H9 (cell line): Measurements from ENCODE around the gene CES1. TPM values are rescaled to one million over a fixed set of nuclear protein-coding genes. Genes with fewer than 3 reads are reported as not detected.
"Not testable (repeated sequence)": the region's sequence is repeated elsewhere in the genome, so short reads cannot be mapped to it uniquely, and the experiment has no call there.

ENCODE experiments used
- DNase-seq: peaks from one replicate; pipeline ENCODE4 v3.0.0-alpha.2; 2017
- H2AFZ ChIP-seq: one replicate; pipeline ENCODE4 v1.6.1; 2013; ENCODE audit warnings: mild to moderate bottlenecking, low read length, control low read depth, moderate library complexity
- H2AK5ac ChIP-seq: 2 replicates; pipeline ENCODE4 v1.6.1; 2013; ENCODE audit warnings: low read length, control low read depth, mixed read lengths; ENCODE audit not compliant: insufficient read length
- H2BK120ac ChIP-seq: one replicate; pipeline ENCODE4 v1.6.1; 2013; ENCODE audit warnings: low read depth, mild to moderate bottlenecking, low read length, control low read depth, inconsistent platforms; ENCODE audit not compliant: poor library complexity, severe bottlenecking
- H2BK12ac ChIP-seq: 2 replicates; pipeline ENCODE4 v1.6.1; 2013; ENCODE audit warnings: low read length, control low read depth, mixed read lengths, low read depth; ENCODE audit not compliant: insufficient read length
- H2BK15ac ChIP-seq: 2 replicates; pipeline ENCODE4 v1.6.1; 2013; ENCODE audit warnings: low read depth, low read length, control low read depth
- H2BK20ac ChIP-seq: one replicate; pipeline ENCODE4 v1.6.1; 2013; ENCODE audit warnings: low read depth, mild to moderate bottlenecking, low read length, control low read depth, inconsistent platforms; ENCODE audit not compliant: poor library complexity, severe bottlenecking
- H2BK5ac ChIP-seq: 2 replicates; pipeline ENCODE4 v1.6.1; 2013; ENCODE audit warnings: low read length, control low read depth, mixed read lengths; ENCODE audit not compliant: insufficient read length
- H3K14ac ChIP-seq: 2 replicates; pipeline ENCODE4 v1.6.1; 2013; ENCODE audit warnings: low read length, control low read depth; ENCODE audit not compliant: insufficient read depth
- H3K18ac ChIP-seq: 2 replicates; pipeline ENCODE4 v1.6.1; 2013; ENCODE audit warnings: low read depth, mild to moderate bottlenecking, mixed read lengths, low read length, control low read depth; ENCODE audit not compliant: insufficient read length
- H3K23ac ChIP-seq: 2 replicates; pipeline ENCODE4 v1.6.1; 2013; ENCODE audit warnings: low read length, control low read depth, mixed read lengths, low read depth; ENCODE audit not compliant: insufficient read length
- H3K23me2 ChIP-seq: 2 replicates; pipeline ENCODE4 v1.6.1; 2013; ENCODE audit warnings: low read depth, mild to moderate bottlenecking, mixed read lengths, low read length, control low read depth; ENCODE audit not compliant: insufficient read length, poor library complexity, severe bottlenecking
- H3K27ac ChIP-seq: 2 replicates; pipeline ENCODE4 v1.5.1; 2013; ENCODE audit warnings: low read length, control low read depth, mixed read lengths, low read depth; ENCODE audit not compliant: insufficient read length
- H3K27me3 ChIP-seq: 2 replicates; pipeline ENCODE4 v1.6.1; 2013; ENCODE audit warnings: low read length, control low read depth, inconsistent platforms; ENCODE audit not compliant: insufficient read depth
- H3K4ac ChIP-seq: 2 replicates; pipeline ENCODE4 v1.6.1; 2013; ENCODE audit warnings: low read depth, mild to moderate bottlenecking, control low read depth, inconsistent platforms, low read length, moderate library complexity
- H3K4me1 ChIP-seq: 2 replicates; pipeline ENCODE4 v1.6.1; 2013; ENCODE audit warnings: low read length, control low read depth, inconsistent platforms; ENCODE audit not compliant: insufficient read depth
- H3K4me2 ChIP-seq: 2 replicates; pipeline ENCODE4 v1.6.1; 2013; ENCODE audit warnings: low read length, control low read depth, mixed read lengths; ENCODE audit not compliant: insufficient read length, insufficient read depth
- H3K56ac ChIP-seq: 2 replicates; pipeline ENCODE4 v1.6.1; 2013; ENCODE audit warnings: low read depth, mild to moderate bottlenecking, mixed read lengths, low read length, control low read depth; ENCODE audit not compliant: insufficient read length
- H3K79me1 ChIP-seq: 2 replicates; pipeline ENCODE4 v1.6.1; 2013; ENCODE audit warnings: low read depth, mild to moderate bottlenecking, moderate library complexity, low read length, control low read depth, inconsistent platforms; ENCODE audit not compliant: insufficient read depth, poor library complexity, severe bottlenecking
- H3K79me2 ChIP-seq: 2 replicates; pipeline ENCODE4 v1.6.1; 2013; ENCODE audit warnings: low read length, control low read depth, inconsistent platforms; ENCODE audit not compliant: insufficient read depth
- H3K9ac ChIP-seq: 2 replicates; pipeline ENCODE4 v1.6.1; 2013; ENCODE audit warnings: low read length, control low read depth, mixed read lengths; ENCODE audit not compliant: insufficient read length; ENCODE audit errors: extremely low read depth
- H3K9me3 ChIP-seq: one replicate; pipeline ENCODE4 v1.6.1; 2013; ENCODE audit warnings: low read depth, low read length, inconsistent platforms; ENCODE audit not compliant: control insufficient read depth
- H3T11ph ChIP-seq: one replicate; pipeline ENCODE4 v1.6.1; 2013; ENCODE audit warnings: mild to moderate bottlenecking, low read length, control low read depth, inconsistent platforms
- H4K20me1 ChIP-seq: one replicate; pipeline ENCODE4 v1.6.1; 2013; ENCODE audit not compliant: control insufficient read depth, insufficient read length, insufficient read depth
- H4K5ac ChIP-seq: 2 replicates; pipeline ENCODE4 v1.6.1; 2013; ENCODE audit warnings: low read depth, mild to moderate bottlenecking, mixed read lengths, low read length, control low read depth; ENCODE audit not compliant: insufficient read length
- H4K8ac ChIP-seq: replicated peaks from 2 replicates; pipeline ENCODE4 v1.6.1; 2013; ENCODE audit warnings: low read length, control low read depth, mixed read lengths, low read depth; ENCODE audit not compliant: insufficient read length
- H4K91ac ChIP-seq: 2 replicates; pipeline ENCODE4 v1.6.1; 2013; ENCODE audit warnings: low read depth, mild to moderate bottlenecking, moderate library complexity, mixed read lengths, low read length, control low read depth; ENCODE audit not compliant: insufficient read length
- H3K27ac Mint-ChIP-seq, 3 experiments: 2 replicates in 2 of 3; 3 replicates in 1 of 3; pipeline ENCODE4 v1.8.0; 2020 to 2021; ENCODE audit warnings: mixed read lengths in 3 of 3, mild to moderate bottlenecking in 1 of 3, moderate library complexity in 1 of 3
- H3K27me3 Mint-ChIP-seq: 2 replicates; pipeline ENCODE4 v1.8.0; 2021; ENCODE audit warnings: low read depth, mild to moderate bottlenecking, moderate library complexity, mixed read lengths
- H3K36me3 Mint-ChIP-seq, 3 experiments: 2 replicates in 2 of 3; 3 replicates in 1 of 3; pipeline ENCODE4 v1.8.0; 2020 to 2021; ENCODE audit warnings: low read depth in 3 of 3, mixed read lengths in 3 of 3; ENCODE audit not compliant: insufficient read depth in 1 of 3
- H3K4me1 Mint-ChIP-seq, 2 experiments: 2 replicates each; pipeline ENCODE4 v1.8.0; 2020; ENCODE audit warnings: mixed read lengths in 2 of 2
- H3K4me3 Mint-ChIP-seq, 2 experiments: 2 replicates in 1 of 2; 3 replicates in 1 of 2; pipeline ENCODE4 v1.8.0; 2020 to 2021; ENCODE audit warnings: mild to moderate bottlenecking in 2 of 2, mixed read lengths in 2 of 2, moderate library complexity in 1 of 2
- H3K9me3 Mint-ChIP-seq, 2 experiments: 2 replicates in 1 of 2; 3 replicates in 1 of 2; pipeline ENCODE4 v1.8.0; 2020; ENCODE audit warnings: mild to moderate bottlenecking in 2 of 2, mixed read lengths in 2 of 2, moderate library complexity in 1 of 2
- CTCF ChIP-seq: fragments of 200-600 bp; sonication (generic); conservative IDR thresholded peaks from 3 replicates; pipeline ENCODE4 v1.8.0; 2021; ENCODE audit warnings: antibody characterized with exemption, mild to moderate bottlenecking
- WGBS: extraction: QIAGEN DNeasy Blood & Tissue Kit; methylation state at CpG from one replicate; pipeline ENCODE4 v1.1.7; 2013; ENCODE audit warnings: missing lambda C conversion rate, low lambda C conversion rate, mixed read lengths; ENCODE audit not compliant: insufficient read length; ENCODE audit errors: extremely low coverage; 5-methylcytosine and 5-hydroxymethylcytosine counted together
- total RNA-seq: library from RNA; stranded (reverse); gene quantifications from 2 replicates; pipeline ENCODE4 v1.2.1, GENCODE V29; 2021

Gene CES1
- total RNA-seq, 1 experiment from 2014 or later = not detected

- Histone ChIP-seq H4K20me1 (no peaks in the 10 kb centered on the region), H3K56ac (no peak overlapping the region), H3K4ac (no peak overlapping the region), H3K9ac (no peak overlapping the region), H3K4me1 (no peaks in the 10 kb centered on the region), H3K18ac (no peak overlapping the region), H2BK5ac (no peak overlapping the region), H2BK15ac (no peak overlapping the region), H2BK12ac (no peak overlapping the region), H3K9me3 (no peaks in the 10 kb centered on the region), H3K23me2 (no peaks in the 10 kb centered on the region), H2AK5ac (no peak overlapping the region), H2AFZ (no peak overlapping the region), H3K23ac (no peak overlapping the region), H3K79me1 (no peaks in the 10 kb centered on the region), H4K5ac (no peak overlapping the region), H2BK120ac (no peak overlapping the region), H3T11ph (no peak overlapping the region), H3K4me2 (no peak overlapping the region), H4K8ac (no peak overlapping the region), H4K91ac (no peak overlapping the region), H3K27me3 (no peaks in the 10 kb centered on the region), H2BK20ac (no peak overlapping the region), H3K79me2 (no peaks in the 10 kb centered on the region), H3K27ac (no peak overlapping the region), H3K14ac (no peak overlapping the region)
- DNase-seq = no peak
- Mint-ChIP-seq H3K27ac (no peak overlapping the region), H3K27me3 (peaks cover 64% of the 10 kb centered on the region), H3K4me3 (no peak overlapping the region), H3K36me3 (no peaks in the 10 kb centered on the region), H3K9me3 (no peaks in the 10 kb centered on the region), H3K4me1 (peaks cover 3 to 6% of the 10 kb centered on the region in 2 experiments; a peak in 1 of 4 replicates)
- no peak for TF ChIP-seq CTCF
- WGBS = no CpG with 5 or more reads among the region's 4 CpGs
These were observed 17.6 kb downstream of the CES1 start for GRCh38 chr16:55815320-55815719.

GRCh38 chr16:55814174-55814573 is 18.7 kb downstream of the CES1 start:
- no CpG with 5 or more reads among the region's 2 CpGs for WGBS

More at GRCh38 chr16:55814174-55814573, 18.7 kb downstream of the CES1 start:
- H2BK15ac ChIP-seq, H3T11ph ChIP-seq, H3K79me1 ChIP-seq, H3K9me3 Mint-ChIP-seq, H3K9me3 ChIP-seq, H2AK5ac ChIP-seq, H3K23ac ChIP-seq, DNase-seq, H2BK12ac ChIP-seq, H3K27ac Mint-ChIP-seq, H2AFZ ChIP-seq, H4K20me1 ChIP-seq, H2BK120ac ChIP-seq, H3K14ac ChIP-seq, H3K23me2 ChIP-seq, H3K18ac ChIP-seq, H4K91ac ChIP-seq, H3K4me2 ChIP-seq, H3K36me3 Mint-ChIP-seq, H3K9ac ChIP-seq, H3K4me3 Mint-ChIP-seq, H4K5ac ChIP-seq, H3K56ac ChIP-seq, H3K4me1 ChIP-seq, H3K27ac ChIP-seq, H4K8ac ChIP-seq, H3K79me2 ChIP-seq, H2BK5ac ChIP-seq, H2BK20ac ChIP-seq, H3K27me3 ChIP-seq, H3K4ac ChIP-seq: not testable (repeated sequence)
- peaks cover 9 to 12% of the 10 kb centered on the region in 2 experiments for H3K4me1 Mint-ChIP-seq
- peaks cover 65% of the 10 kb centered on the region for H3K27me3 Mint-ChIP-seq
